Measurements from ENCODE around the gene ATG3.

- no peak for TF ChIP-seq CTCF (IDR thresholded peaks at IDR 0.05)
- TF ChIP-seq SIN3A (IDR thresholded peaks at IDR 0.05; ENCODE audit: borderline replicate concordance, insufficient read depth, low read depth, low read length): no peak
Observed at GRCh38 chr3:112605285-112605684, 43.5 kb upstream of the ATG3 start.
